NOMO-1 treated with dmso at 0.1 percent for 144 hours (cell line): ENCODE results near the gene TRIL.

ENCODE experiments used
- DNase-seq: peaks from one replicate; lab custom pipeline; 2025; ENCODE audit not compliant: unreplicated experiment; lab: John Stamatoyannopoulos, UW

The TRIL gene

GRCh38 chr7:28984217-28984616 lies 26.1 kb upstream of the TRIL start:
- DNase-seq: no peak

GRCh38 chr7:28983396-28984190 lies 25.5 kb upstream of the TRIL start:
- no peak for DNase-seq

GRCh38 chr7:28981161-28981465 lies 23.0 kb upstream of the TRIL start:
- no peak for DNase-seq

GRCh38 chr7:28980451-28981160 lies 22.5 kb upstream of the TRIL start:
- no peak for DNase-seq

- no peak for DNase-seq
These were observed 21.6 kb upstream of the TRIL start for GRCh38 chr7:28979776-28980175.

- DNase-seq: no peak
These were observed 19.8 kb upstream of the TRIL start for GRCh38 chr7:28977881-28978280.

- DNase-seq: no peak
These were observed 17.9 kb upstream of the TRIL start for GRCh38 chr7:28976022-28976421.

GRCh38 chr7:28973591-28973990 lies 15.5 kb upstream of the TRIL start:
- DNase-seq: no peak

- DNase-seq: no peak
These were observed 5.9 kb upstream of the TRIL start for GRCh38 chr7:28964056-28964455.

- DNase-seq: no peak
These were observed 3.8 kb upstream of the TRIL start for GRCh38 chr7:28961972-28962371.

- no peak for DNase-seq
These were observed 2.1 kb upstream of the TRIL start for GRCh38 chr7:28960071-28960840.

GRCh38 chr7:28958980-28959347 lies 834 bp upstream of the TRIL start:
- no peak for DNase-seq

- DNase-seq: no peak
These were observed 337 bp downstream of the TRIL start for GRCh38 chr7:28957751-28958234.

GRCh38 chr7:28957064-28957750 lies 923 bp downstream of the TRIL start:
- DNase-seq: peak; percentile 32

GRCh38 chr7:28956608-28957063 lies 1.5 kb downstream of the TRIL start:
- peak; percentile 52 for DNase-seq

GRCh38 chr7:28955718-28956607 lies 2.2 kb downstream of the TRIL start:
- no peak for DNase-seq

- DNase-seq: no peak
These were observed 2.8 kb downstream of the TRIL start for GRCh38 chr7:28955356-28955717.

- DNase-seq: no peak
These were observed 3.2 kb downstream of the TRIL start for GRCh38 chr7:28954946-28955345.

- no peak for DNase-seq
These were observed 3.7 kb downstream of the TRIL start for GRCh38 chr7:28954471-28954870.

- no peak for DNase-seq
These were observed 4.5 kb downstream of the TRIL start for GRCh38 chr7:28953633-28954032.
